Endothelial cell of umbilical vein (primary cell): ENCODE data around the gene PRUNE1.

Experiments used
- CTCF ChIP-seq, 2 donors: IDR thresholded peaks; 1 replicate in 1 of 2; 2 replicates in 1 of 2; pipeline ENCODE4 v1.5.1; 2011; ENCODE audit warnings: low read length in 2 of 2, mild to moderate bottlenecking in 2 of 2, moderate library complexity in 2 of 2, control low read depth in 1 of 2, inconsistent platforms in 1 of 2, low read depth in 1 of 2; ENCODE audit not compliant: insufficient read depth in 1 of 2; ENCODE audit errors: extremely low read depth in 1 of 2
- EZH2 ChIP-seq: IDR thresholded peaks from 2 replicates; pipeline ENCODE4 v1.6.1; 2012; ENCODE audit warnings: borderline replicate concordance, low read depth, mild to moderate bottlenecking, moderate library complexity, low read length, inconsistent platforms; ENCODE audit not compliant: severe bottlenecking
- FOS ChIP-seq: IDR thresholded peaks from 2 replicates; pipeline ENCODE4 v1.6.1; 2011; ENCODE audit warnings: mild to moderate bottlenecking, low read length, moderate library complexity, borderline replicate concordance; ENCODE audit not compliant: insufficient read depth
- GATA2 ChIP-seq: IDR thresholded peaks from 2 replicates; pipeline ENCODE4 v1.7.0; 2011; ENCODE audit warnings: low read depth, mild to moderate bottlenecking, moderate library complexity, mixed read lengths, low read length; ENCODE audit not compliant: insufficient read length, insufficient read depth
- JUN ChIP-seq: IDR thresholded peaks from 2 replicates; pipeline ENCODE4 v1.6.1; 2011; ENCODE audit warnings: borderline replicate concordance, low read depth; ENCODE audit not compliant: insufficient read length, insufficient read depth
- MYC ChIP-seq: IDR thresholded peaks from one replicate; pipeline ENCODE4 v1.6.1; 2011; ENCODE audit warnings: mild to moderate bottlenecking, low read depth, low read length
- POLR2A ChIP-seq: IDR thresholded peaks from 2 replicates; pipeline ENCODE4 v1.6.1; 2012; ENCODE audit warnings: low read depth, mild to moderate bottlenecking, control low read depth, low read length
- POLR2AphosphoS5 ChIP-seq: IDR thresholded peaks from 2 replicates; pipeline ENCODE4 v1.6.1; 2012; ENCODE audit warnings: low read depth, mild to moderate bottlenecking, control low read depth, low read length, moderate library complexity; ENCODE audit not compliant: insufficient read depth
- TF ChIP-seq, protein P1 (sequence below): IDR thresholded peaks from 2 replicates; pipeline ENCODE4 v1.6.1; 2011; ENCODE audit not compliant: insufficient read depth, insufficient read length

DNA sequence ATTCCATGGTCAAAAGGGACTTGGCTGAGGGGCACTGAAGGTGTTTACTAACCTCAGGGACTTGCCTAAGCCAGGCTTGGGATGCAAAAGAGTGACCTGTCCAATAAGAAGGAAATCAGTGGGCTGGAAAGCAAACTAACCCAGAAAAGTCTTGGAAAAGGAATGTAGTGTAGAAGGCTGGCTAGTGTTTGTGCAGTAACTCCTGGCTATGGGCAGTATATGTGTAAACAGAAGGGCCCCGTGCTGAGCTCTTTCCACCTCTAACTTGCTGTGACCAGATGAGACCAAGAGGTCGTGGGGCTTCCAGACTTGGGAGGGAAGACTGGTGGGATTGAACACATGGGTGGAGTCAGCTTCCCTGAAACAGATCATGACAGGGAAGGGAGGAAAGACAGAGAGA is 5.6 kb upstream of the PRUNE1 start:
- TF ChIP-seq CTCF (IDR thresholded peaks at IDR 0.05; ENCODE audit: extremely low read depth in 1 of 2, insufficient read depth in 1 of 2, low read depth in 1 of 2, low read length in 2 of 2) (no peak), EZH2 (no peak), POLR2AphosphoS5 (no peak), GATA2 (no peak), JUN (no peak), POLR2A (no peak), FOS (no peak), MYC (no peak)
- TF ChIP-seq, protein P1, sequence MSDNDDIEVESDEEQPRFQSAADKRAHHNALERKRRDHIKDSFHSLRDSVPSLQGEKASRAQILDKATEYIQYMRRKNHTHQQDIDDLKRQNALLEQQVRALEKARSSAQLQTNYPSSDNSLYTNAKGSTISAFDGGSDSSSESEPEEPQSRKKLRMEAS, result no peak
